HG02763 (cell line): ENCODE data around the gene GRIN1.

ENCODE experiments used
- ATAC-seq: cut with Tn5 transposase; IDR thresholded peaks from one replicate; pipeline ENCODE4 v1.9.1; 2021; ENCODE audit warnings: mild to moderate bottlenecking, moderate library complexity; ENCODE audit not compliant: unreplicated experiment

GRIN1 gene

DNA sequence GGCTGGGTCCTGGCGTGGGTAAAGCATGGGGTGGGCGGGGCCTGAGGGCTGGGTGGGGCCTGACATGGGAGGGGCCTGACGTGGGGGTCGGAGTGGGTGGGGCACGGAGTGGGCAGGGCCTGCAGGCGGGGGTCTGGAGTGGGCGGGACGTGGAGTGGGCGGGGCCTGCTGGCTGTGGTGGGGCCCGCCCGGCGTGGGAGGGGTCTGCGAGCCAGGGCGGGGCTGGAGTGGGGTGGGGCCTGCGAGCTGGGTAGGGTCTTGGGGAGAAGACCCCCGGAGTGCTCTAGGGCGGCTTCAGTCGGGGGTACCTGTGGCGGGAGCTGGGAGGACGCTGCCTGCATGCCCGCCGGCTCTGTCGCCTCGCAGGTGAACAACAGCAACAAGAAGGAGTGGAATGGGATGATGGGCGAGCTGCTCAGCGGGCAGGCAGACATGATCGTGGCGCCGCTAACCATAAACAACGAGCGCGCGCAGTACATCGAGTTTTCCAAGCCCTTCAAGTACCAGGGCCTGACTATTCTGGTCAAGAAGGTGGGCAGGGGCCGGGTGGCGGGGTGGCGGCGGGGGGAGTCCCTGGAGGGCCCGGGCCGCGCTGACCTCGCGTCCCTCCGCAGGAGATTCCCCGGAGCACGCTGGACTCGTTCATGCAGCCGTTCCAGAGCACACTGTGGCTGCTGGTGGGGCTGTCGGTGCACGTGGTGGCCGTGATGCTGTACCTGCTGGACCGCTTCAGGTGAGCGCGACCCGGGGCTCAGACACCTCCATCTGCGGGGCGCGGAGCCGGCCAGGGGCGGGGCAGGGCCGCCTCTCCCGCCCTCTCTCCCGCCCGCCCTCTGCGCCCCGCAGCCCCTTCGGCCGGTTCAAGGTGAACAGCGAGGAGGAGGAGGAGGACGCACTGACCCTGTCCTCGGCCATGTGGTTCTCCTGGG is 22.9 kb downstream of the GRIN1 start:
- no peak for ATAC-seq

GRCh38 chr9:137162505-137163364 is 23.8 kb downstream of the GRIN1 start:
- ATAC-seq = no peak

DNA sequence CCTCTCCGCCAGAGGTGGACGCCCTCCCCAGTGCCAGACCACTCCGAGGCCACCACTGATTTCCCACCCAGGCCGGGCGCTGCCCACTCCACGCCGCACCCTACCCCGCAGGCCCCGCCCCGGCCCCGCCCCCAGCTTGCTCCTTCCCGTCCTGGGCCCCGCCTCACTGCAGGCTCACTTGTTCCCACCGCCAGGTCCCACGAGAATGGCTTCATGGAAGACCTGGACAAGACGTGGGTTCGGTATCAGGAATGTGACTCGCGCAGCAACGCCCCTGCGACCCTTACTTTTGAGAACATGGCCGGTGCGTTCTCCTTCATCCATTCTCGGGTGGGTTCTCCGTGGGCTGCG is 24.4 kb downstream of the GRIN1 start:
- ATAC-seq = no peak

DNA sequence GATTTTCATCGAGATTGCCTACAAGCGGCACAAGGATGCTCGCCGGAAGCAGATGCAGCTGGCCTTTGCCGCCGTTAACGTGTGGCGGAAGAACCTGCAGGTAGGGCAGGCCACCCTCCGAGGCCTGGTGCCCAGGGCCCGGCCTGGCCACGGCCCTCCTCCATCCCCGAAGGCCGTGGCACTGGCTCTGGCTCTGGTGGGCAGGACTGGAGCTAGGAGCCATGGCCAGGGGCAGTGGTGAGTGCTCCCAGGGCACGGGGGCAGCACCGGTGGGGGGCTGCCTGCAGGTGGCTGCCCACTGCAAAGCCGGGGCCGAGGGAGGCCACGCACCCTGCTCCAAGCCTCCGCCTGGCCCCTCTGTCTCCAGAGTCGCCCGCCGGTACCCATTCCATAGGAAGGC is 24.9 kb downstream of the GRIN1 start:
- no peak for ATAC-seq

- ATAC-seq = no peak
These were observed 25.7 kb downstream of the GRIN1 start for GRCh38 chr9:137164370-137165249.

GRCh38 chr9:137165250-137165836 is 26.4 kb downstream of the GRIN1 start:
- no peak for ATAC-seq

- ATAC-seq = no peak
These were observed 27.7 kb downstream of the GRIN1 start for GRCh38 chr9:137166380-137167229.

DNA sequence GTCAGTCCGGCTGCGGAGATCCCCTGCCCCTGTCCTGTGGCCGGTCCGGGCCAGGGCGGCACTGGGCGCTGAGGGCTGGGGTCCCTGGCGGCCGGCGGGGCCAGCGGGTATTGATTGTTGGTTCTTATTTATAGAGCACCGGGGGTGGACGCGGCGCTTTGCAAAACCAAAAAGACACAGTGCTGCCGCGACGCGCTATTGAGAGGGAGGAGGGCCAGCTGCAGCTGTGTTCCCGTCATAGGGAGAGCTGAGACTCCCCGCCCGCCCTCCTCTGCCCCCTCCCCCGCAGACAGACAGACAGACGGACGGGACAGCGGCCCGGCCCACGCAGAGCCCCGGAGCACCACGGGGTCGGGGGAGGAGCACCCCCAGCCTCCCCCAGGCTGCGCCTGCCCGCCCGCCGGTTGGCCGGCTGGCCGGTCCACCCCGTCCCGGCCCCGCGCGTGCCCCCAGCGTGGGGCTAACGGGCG is 28.4 kb downstream of the GRIN1 start:
- ATAC-seq = no peak

DNA sequence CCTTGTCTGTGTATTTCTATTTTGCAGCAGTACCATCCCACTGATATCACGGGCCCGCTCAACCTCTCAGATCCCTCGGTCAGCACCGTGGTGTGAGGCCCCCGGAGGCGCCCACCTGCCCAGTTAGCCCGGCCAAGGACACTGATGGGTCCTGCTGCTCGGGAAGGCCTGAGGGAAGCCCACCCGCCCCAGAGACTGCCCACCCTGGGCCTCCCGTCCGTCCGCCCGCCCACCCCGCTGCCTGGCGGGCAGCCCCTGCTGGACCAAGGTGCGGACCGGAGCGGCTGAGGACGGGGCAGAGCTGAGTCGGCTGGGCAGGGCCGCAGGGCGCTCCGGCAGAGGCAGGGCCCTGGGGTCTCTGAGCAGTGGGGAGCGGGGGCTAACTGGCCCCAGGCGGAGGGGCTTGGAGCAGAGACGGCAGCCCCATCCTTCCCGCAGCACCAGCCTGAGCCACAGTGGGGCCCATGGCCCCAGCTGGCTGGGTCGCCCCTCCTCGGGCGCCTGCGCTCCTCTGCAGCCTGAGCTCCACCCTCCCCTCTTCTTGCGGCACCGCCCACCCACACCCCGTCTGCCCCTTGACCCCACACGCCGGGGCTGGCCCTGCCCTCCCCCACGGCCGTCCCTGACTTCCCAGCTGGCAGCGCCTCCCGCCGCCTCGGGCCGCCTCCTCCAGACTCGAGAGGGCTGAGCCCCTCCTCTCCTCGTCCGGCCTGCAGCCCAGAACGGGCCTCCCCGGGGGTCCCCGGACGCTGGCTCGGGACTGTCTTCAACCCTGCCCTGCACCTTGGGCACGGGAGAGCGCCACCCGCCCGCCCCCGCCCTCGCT is 29.0 kb downstream of the GRIN1 start:
- no peak for ATAC-seq

GRCh38 chr9:137168573-137168903 is 29.6 kb downstream of the GRIN1 start:
- ATAC-seq = no peak

- ATAC-seq = no peak
These were observed 30.2 kb downstream of the GRIN1 start for GRCh38 chr9:137168904-137169856.

- ATAC-seq = no peak
These were observed 31.0 kb downstream of the GRIN1 start, which contains the start of gene LRRC26 for GRCh38 chr9:137169896-137170358. Gene LRRC26, minus strand, starts transcription at chr9:137170051. Its CDS starts 108 bp downstream, at chr9:137169943.

GRCh38 chr9:137170486-137171148 is 31.7 kb downstream of the GRIN1 start:
- ATAC-seq = no peak

GRCh38 chr9:137171149-137171900 is 32.4 kb downstream of the GRIN1 start:
- ATAC-seq = no peak

DNA sequence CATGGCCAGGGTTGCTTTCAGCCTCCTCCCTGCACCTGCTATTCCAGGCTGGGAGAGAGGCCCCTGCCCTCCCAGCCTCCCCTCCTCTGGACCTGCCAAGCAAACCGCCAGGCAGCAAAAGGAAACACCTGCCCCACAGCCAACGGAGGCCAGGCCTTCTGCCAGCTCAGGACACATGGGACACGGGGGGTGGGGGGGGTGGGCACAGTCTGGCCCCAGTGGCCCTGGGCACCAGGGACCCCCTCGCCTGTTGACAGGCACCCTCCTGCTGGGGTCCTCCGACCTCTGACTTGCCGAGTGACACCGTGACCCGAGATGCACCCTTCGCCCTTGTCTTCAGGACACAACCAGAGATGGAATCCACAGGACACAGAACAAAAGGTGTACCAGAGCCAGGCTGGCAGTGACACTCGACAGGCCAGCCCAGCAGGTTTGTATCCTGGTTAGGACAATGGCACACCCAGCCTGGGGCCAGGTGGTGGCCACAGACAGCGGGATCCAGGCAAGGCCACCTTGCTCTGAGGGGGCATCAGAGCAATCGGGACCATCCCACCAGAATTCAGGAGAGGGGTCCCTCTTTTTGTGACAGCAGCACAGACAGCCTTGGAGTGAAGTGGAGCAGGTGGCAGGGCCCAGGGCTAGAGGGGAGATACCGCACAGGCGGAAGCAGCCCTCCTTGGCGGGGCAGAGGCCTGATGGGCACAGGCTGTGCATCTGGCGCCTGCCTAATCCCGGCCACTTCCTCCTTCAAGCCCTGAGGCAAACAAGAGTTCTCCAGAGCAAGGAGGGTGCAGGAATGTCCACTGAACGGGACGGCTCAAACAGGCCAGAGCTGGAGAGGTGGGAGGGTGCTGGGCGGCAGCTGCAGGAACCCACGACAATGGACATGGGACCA is 34.2 kb downstream of the GRIN1 start:
- ATAC-seq = no peak
